Activated CD4-positive, alpha-beta memory T cell treated with anti-CD3 and anti-CD28 coated beads for 36 hours (primary cell): ENCODE measurements around the gene CACNA1B. TPM values are rescaled to one million over a fixed set of nuclear protein-coding genes. Genes with fewer than 3 reads are reported as not detected.

Experiments
- CTCF ChIA-PET: fragments of 350-600 bp; sonication (Branson Sonifier 250); formaldehyde crosslinking; loops from one replicate; lab custom pipeline; 2021; ENCODE audit warnings: antibody characterized with exemption, inconsistent platforms; lab: Charles Lee
- POLR2A ChIA-PET: fragments of 350-600 bp; sonication (Branson Sonifier 250); formaldehyde crosslinking; loops from one replicate; lab custom pipeline; 2021; ENCODE audit warnings: antibody characterized with exemption; lab: Charles Lee
- DNase-seq: peaks from one replicate; pipeline ENCODE4 v3.0.0-alpha.2; 2020
- H3K27ac Mint-ChIP-seq: one replicate; pipeline ENCODE4 v1.8.0; 2021; ENCODE audit warnings: mixed read lengths
- H3K27me3 Mint-ChIP-seq: one replicate; pipeline ENCODE4 v1.8.0; 2021; ENCODE audit warnings: mixed read lengths
- H3K36me3 Mint-ChIP-seq: one replicate; pipeline ENCODE4 v1.8.0; 2021; ENCODE audit warnings: mixed read lengths
- H3K4me1 Mint-ChIP-seq: one replicate; pipeline ENCODE4 v1.8.0; 2021; ENCODE audit warnings: low read depth, mixed read lengths
- H3K4me3 Mint-ChIP-seq: one replicate; pipeline ENCODE4 v1.8.0; 2021; ENCODE audit warnings: mild to moderate bottlenecking, mixed read lengths
- H3K9me3 Mint-ChIP-seq: one replicate; pipeline ENCODE4 v1.8.0; 2021; ENCODE audit warnings: mixed read lengths
- intact Hi-C: fragments of 100-400 bp; cut with micrococcal nuclease; formaldehyde crosslinking; loops from one replicate; pipeline ENCODE4 v1.15.1; 2023
- total RNA-seq, 2 experiments: library from RNA; stranded (reverse); gene quantifications; one replicate each; pipeline ENCODE4 v1.2.3, GENCODE V29; 2021

CACNA1B gene
- total RNA-seq, 2 experiments from 2014 or later = 0.02 to 0.17 TPM

- Mint-ChIP-seq H3K4me1 (no peaks in the 10 kb centered on the region), H3K4me3 (no peak overlapping the region), H3K9me3 (no peaks in the 10 kb centered on the region), H3K36me3 (no peaks in the 10 kb centered on the region), H3K27ac (no peak overlapping the region), H3K27me3 (peaks cover 15% of the 10 kb centered on the region)
- intact Hi-C loops = no loop called here
- CTCF ChIA-PET = no interaction called here
- DNase-seq = peak; percentile 5
- POLR2A ChIA-PET = no interaction called here
These were observed 195.3 kb downstream of the CACNA1B start for GRCh38 chr9:138072897-138073296.

- Mint-ChIP-seq H3K27me3 (peaks cover 15% of the 10 kb centered on the region), H3K4me1 (no peaks in the 10 kb centered on the region), H3K27ac (no peak overlapping the region), H3K4me3 (no peak overlapping the region), H3K36me3 (no peaks in the 10 kb centered on the region), H3K9me3 (no peaks in the 10 kb centered on the region)
- no peak for DNase-seq
- CTCF ChIA-PET = no interaction called here
- intact Hi-C loops = no loop called here
- POLR2A ChIA-PET = no interaction called here
These were observed 195.8 kb downstream of the CACNA1B start for GRCh38 chr9:138073408-138073807.

DNA sequence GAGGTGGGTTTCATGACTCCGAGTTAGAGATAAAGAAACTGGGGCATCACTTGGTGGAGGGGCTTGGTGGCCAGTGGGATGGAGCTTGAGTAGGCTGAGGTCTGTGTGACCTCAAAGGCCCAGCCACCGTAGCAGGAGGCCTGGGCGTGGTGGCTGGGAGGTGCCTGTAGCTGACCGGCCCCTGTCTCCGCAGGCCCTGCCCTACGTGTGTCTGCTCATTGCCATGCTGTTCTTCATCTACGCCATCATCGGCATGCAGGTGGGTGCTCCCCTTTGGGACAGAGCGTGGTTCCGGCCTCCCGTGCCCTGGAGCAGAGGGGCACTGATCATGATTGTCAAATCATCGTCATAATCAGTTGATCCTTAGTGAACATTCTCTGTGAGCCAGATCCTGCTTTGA, 196.2 kb downstream of the CACNA1B start:
- no peaks in the 10 kb centered on the region for H3K4me1 Mint-ChIP-seq
- no peak overlapping the region for H3K27ac Mint-ChIP-seq
- H3K9me3 Mint-ChIP-seq = no peaks in the 10 kb centered on the region
- POLR2A ChIA-PET = no interaction called here
- H3K4me3 Mint-ChIP-seq = no peak overlapping the region
- peaks cover 18% of the 10 kb centered on the region for H3K27me3 Mint-ChIP-seq
- H3K36me3 Mint-ChIP-seq = no peaks in the 10 kb centered on the region
- intact Hi-C loops = no loop called here
- CTCF ChIA-PET = no interaction called here
- DNase-seq = no peak

GRCh38 chr9:138074516-138074915, 196.9 kb downstream of the CACNA1B start:
- Mint-ChIP-seq H3K4me1 (no peaks in the 10 kb centered on the region), H3K4me3 (no peak overlapping the region), H3K9me3 (no peaks in the 10 kb centered on the region), H3K27me3 (peaks cover 22% of the 10 kb centered on the region), H3K36me3 (no peaks in the 10 kb centered on the region), H3K27ac (no peak overlapping the region)
- POLR2A ChIA-PET = no interaction called here
- no peak for DNase-seq
- CTCF ChIA-PET = no interaction called here
- intact Hi-C loops = no loop called here

DNA sequence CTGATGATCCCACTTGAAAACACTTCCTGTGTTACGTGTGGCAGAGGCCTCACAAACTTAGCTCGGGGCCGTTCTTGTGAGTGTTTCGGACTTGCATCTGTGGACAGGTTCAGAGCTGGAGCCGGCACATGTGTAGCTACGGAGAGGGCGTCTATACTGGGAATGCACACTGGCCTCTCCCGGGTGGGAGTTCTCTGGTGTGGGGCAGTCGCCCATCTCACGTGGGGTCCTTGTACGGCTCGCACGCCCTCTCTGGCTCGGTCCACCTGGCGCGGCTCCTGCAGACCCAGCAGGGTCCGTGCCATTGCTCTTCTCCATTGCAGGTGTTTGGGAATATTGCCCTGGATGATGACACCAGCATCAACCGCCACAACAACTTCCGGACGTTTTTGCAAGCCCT, 197.9 kb downstream of the CACNA1B start:
- POLR2A ChIA-PET = no interaction called here

DNA sequence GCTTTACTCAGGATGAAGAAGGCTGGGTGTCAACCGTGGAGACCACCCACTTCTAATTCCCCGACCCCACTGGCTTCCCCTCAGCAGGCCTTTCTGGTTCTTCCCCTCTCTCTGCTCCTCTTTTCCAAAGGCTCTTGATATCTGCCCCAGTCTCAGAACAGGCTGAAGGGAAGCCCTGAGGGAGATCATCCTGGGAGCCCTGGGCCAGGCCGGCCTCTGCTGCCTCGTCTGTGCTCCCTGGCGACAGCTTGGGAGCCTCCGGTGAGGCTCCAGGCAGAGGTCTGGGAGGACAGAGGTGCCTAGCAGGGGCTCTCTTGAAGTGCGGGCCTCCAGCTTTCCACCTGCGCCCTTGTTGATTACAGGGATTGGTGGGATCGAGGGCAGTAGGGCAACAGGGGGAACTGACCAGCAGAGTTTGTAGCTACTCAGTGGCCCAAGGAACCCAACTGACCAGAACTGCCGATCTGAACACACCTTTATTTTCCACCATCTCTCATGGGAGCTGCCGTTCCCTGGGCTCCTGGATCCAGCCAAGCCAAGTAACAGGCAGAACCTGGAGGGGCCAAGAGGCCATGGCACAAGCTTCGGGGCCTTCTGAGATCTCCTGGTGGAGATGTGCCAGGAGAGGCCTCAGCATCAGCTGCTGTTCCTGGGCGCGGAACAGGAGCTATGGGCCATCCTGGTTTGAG, 198.5 kb downstream of the CACNA1B start:
- CTCF ChIA-PET = no interaction called here
- H3K27me3 Mint-ChIP-seq = peaks cover 28% of the 10 kb centered on the region
- no peak for DNase-seq
- no peak overlapping the region for H3K4me3 Mint-ChIP-seq
- intact Hi-C loops = no loop called here
- H3K36me3 Mint-ChIP-seq = no peaks in the 10 kb centered on the region
- H3K4me1 Mint-ChIP-seq = no peaks in the 10 kb centered on the region
- no peaks in the 10 kb centered on the region for H3K9me3 Mint-ChIP-seq
- H3K27ac Mint-ChIP-seq = no peak overlapping the region
- POLR2A ChIA-PET = no interaction called here

More for the DNA sequence above, 197.9 kb downstream of the CACNA1B start:
- no peaks in the 10 kb centered on the region for H3K4me1 Mint-ChIP-seq
- no peaks in the 10 kb centered on the region for H3K36me3 Mint-ChIP-seq
- H3K4me3 Mint-ChIP-seq = no peak overlapping the region
- intact Hi-C loops = no loop called here
- no peak for DNase-seq
- CTCF ChIA-PET = no interaction called here
- no peak overlapping the region for H3K27ac Mint-ChIP-seq
- H3K27me3 Mint-ChIP-seq = peaks cover 28% of the 10 kb centered on the region
- H3K9me3 Mint-ChIP-seq = no peaks in the 10 kb centered on the region

- peaks cover 31% of the 10 kb centered on the region for H3K27me3 Mint-ChIP-seq
These were observed 199.0 kb downstream of the CACNA1B start for GRCh38 chr9:138076650-138077009.

GRCh38 chr9:138077126-138077525, 199.5 kb downstream of the CACNA1B start:
- POLR2A ChIA-PET = no interaction called here
- peaks cover 26% of the 10 kb centered on the region for H3K27me3 Mint-ChIP-seq

More at GRCh38 chr9:138076650-138077009, 199.0 kb downstream of the CACNA1B start:
- Mint-ChIP-seq H3K36me3 (no peaks in the 10 kb centered on the region), H3K27ac (no peak overlapping the region), H3K4me3 (no peak overlapping the region), H3K4me1 (no peaks in the 10 kb centered on the region), H3K9me3 (no peaks in the 10 kb centered on the region)
- no peak for DNase-seq
- ChIA-PET POLR2A (no interaction called here), CTCF (no interaction called here)
- intact Hi-C loops = no loop called here

GRCh38 chr9:138077898-138078540, 200.4 kb downstream of the CACNA1B start:
- peaks cover 26% of the 10 kb centered on the region for H3K27me3 Mint-ChIP-seq
- POLR2A ChIA-PET = no interaction called here

More at GRCh38 chr9:138077126-138077525, 199.5 kb downstream of the CACNA1B start:
- CTCF ChIA-PET = no interaction called here
- Mint-ChIP-seq H3K27ac (no peak overlapping the region), H3K4me3 (no peak overlapping the region), H3K36me3 (no peaks in the 10 kb centered on the region), H3K4me1 (no peaks in the 10 kb centered on the region), H3K9me3 (no peaks in the 10 kb centered on the region)
- intact Hi-C loops = no loop called here
- no peak for DNase-seq

DNA sequence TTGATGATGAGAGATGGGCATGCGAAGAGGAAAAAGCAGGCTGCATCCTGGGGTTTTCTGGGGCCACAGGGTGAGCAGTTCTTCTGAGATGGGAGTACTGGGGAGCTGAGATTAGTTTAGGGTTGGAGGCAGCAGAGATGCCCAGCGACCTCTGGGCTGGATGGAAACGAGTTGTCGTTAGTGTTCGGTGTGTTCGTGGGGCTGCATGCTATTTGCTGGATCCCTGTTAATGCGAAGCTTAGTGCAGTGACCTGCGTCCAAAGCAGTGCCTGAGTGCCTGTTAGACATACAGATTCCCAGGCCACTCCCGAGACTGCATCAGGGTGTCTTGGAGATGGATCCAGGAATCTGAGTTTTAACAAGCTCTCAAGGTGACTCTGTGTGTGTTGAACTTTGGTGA, 201.3 kb downstream of the CACNA1B start:
- Mint-ChIP-seq H3K4me3 (no peak overlapping the region), H3K36me3 (no peaks in the 10 kb centered on the region), H3K27me3 (peaks cover 23% of the 10 kb centered on the region), H3K9me3 (no peaks in the 10 kb centered on the region), H3K27ac (no peak overlapping the region), H3K4me1 (no peaks in the 10 kb centered on the region)
- ChIA-PET CTCF (no interaction called here), POLR2A (no interaction called here)
- intact Hi-C loops = no loop called here
- no peak for DNase-seq

More at GRCh38 chr9:138077898-138078540, 200.4 kb downstream of the CACNA1B start:
- DNase-seq = peak; percentile 3
- CTCF ChIA-PET = no interaction called here
- Mint-ChIP-seq H3K4me1 (no peaks in the 10 kb centered on the region), H3K9me3 (no peaks in the 10 kb centered on the region), H3K36me3 (no peaks in the 10 kb centered on the region), H3K27ac (no peak overlapping the region), H3K4me3 (no peak overlapping the region)
- intact Hi-C loops = no loop called here

DNA sequence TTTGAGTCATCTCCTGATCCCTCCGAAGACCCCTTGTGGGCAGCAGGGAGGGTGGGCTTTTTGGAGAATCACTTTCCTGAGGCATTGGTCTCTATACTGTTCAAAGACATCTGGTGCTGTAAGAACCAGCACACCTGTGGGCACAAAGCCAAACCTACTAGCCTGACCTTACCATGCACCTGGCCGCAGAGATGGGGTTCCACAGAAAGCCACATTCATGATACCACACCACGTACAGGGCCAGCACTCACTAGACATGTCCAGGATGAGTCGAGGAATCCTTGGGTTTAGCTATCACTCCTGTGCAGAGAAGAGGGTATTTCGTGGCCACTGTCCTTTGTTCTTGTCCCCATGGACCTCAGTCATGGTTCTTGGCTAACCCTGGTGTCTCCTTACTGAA, 203.4 kb downstream of the CACNA1B start:
- H3K27me3 Mint-ChIP-seq = peaks cover 22% of the 10 kb centered on the region
- no peak overlapping the region for H3K4me3 Mint-ChIP-seq
- H3K9me3 Mint-ChIP-seq = peaks cover 15% of the 10 kb centered on the region
- H3K4me1 Mint-ChIP-seq = no peaks in the 10 kb centered on the region
- intact Hi-C loops = no loop called here
- ChIA-PET CTCF (no interaction called here), POLR2A (no interaction called here)
- H3K27ac Mint-ChIP-seq = no peak overlapping the region
- H3K36me3 Mint-ChIP-seq = peaks cover 5% of the 10 kb centered on the region
- no peak for DNase-seq

DNA sequence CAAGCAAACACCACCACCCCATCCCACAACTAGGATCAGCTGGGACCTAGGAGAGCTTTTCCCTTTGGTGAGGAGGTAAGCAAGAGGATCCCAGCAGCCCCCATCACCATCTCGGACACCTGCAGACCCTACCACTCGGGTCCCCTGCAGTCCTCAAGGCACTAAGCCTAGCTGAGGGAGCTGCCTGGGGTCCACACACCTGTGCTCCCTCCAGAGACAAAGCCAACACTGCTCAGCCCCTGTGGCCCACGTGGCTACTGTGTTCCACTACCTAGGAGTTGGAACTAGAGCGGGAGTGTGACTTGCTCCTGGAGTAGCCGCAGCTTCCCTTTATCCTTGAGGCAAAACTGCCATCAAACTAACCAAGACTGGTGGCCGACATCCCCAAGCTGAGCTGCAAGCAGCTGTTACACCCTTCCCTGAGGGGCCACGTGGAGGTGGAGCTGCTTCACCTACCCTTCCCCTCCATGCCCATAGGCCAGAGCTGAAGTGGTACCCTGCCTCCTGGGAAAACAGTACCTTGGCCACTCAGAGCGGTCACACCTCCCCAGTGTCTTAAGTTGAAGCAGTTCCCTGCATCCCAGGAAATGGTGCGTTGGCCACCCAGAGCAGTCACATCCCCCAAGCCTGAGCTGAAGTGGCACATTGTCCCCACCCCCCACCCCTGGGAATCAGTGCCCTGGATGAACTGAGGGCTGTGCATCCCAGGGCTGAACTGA, 205.5 kb downstream of the CACNA1B start:
- Mint-ChIP-seq H3K9me3 (peaks cover 23% of the 10 kb centered on the region), H3K4me1 (no peaks in the 10 kb centered on the region), H3K36me3 (peaks cover 5% of the 10 kb centered on the region), H3K27ac (no peak overlapping the region), H3K4me3 (no peak overlapping the region), H3K27me3 (peaks cover 19% of the 10 kb centered on the region)
- peak; percentile 4 for DNase-seq
- CTCF ChIA-PET = no interaction called here
- POLR2A ChIA-PET = no interaction called here
- intact Hi-C loops = no loop called here
